ENCODE results near the gene YJEFN3. TPM values are rescaled to one million over a fixed set of nuclear protein-coding genes. Genes with fewer than 3 reads are reported as not detected.

Gene YJEFN3
- total and polyA plus RNA-seq, 2 of the 8 experiments (the other 6 are each of a cell fraction or from before 2014, with no cell fraction given), result 5.7 to 9.4 TPM

GRCh38 chr19:19584356-19584755, 55.6 kb downstream of the YJEFN3 start:
- WGBS, 2 experiments (ENCODE audit: extremely low coverage in 1 of 2, insufficient coverage in 1 of 2, insufficient read length in 1 of 2, insufficient replicate concordance in 2 of 2, low coverage in 1 of 2, low lambda C conversion rate in 2 of 2, missing lambda C conversion rate in 1 of 2), result 95% methylated on average over 6 of the region's 6 CpGs; no CpG with 5 or more reads in 1 of the 2 experiments
- Histone ChIP-seq H2BK5ac (ENCODE audit: low read depth, low read length) (no peak overlapping the region), H4K20me1 (replicated peaks in 1 of 2; ENCODE audit: control insufficient read depth in 1 of 2, insufficient read depth in 2 of 2, low read length in 2 of 2) (peaks cover 0 to 2% of the 10 kb centered on the region in 2 experiments), H3K79me2 (ENCODE audit: control insufficient read depth in 1 of 2, insufficient read depth in 2 of 2, low read length in 2 of 2) (no peaks in the 10 kb centered on the region), H3K18ac (ENCODE audit: extremely low read depth, low read length) (no peak overlapping the region), H4K8ac (ENCODE audit: extremely low read depth, insufficient read depth, low read length) (no peak overlapping the region), H3K4me1 (replicated peaks in 1 of 4; ENCODE audit: control insufficient read depth in 3 of 4, insufficient read depth in 4 of 4, low read length in 3 of 4) (peaks cover 0 to 2% (median 0%) of the 10 kb centered on the region in 4 experiments; a peak in 1 of 7 replicates), H3K9me3 (ENCODE audit: insufficient read depth in 2 of 2, low read depth in 1 of 2, low read length in 1 of 2) (no peaks in the 10 kb centered on the region), H2BK12ac (ENCODE audit: low read depth, low read length) (no peak overlapping the region), H4K5ac (ENCODE audit: insufficient read length, low read depth, low read length) (no peak overlapping the region), H2BK20ac (ENCODE audit: low read length) (no peak overlapping the region), H3K9ac (replicated peaks in 1 of 4; ENCODE audit: extremely low read depth in 1 of 4, low read depth in 3 of 4, low read length in 3 of 4) (no peak overlapping the region), H3K4me2 (ENCODE audit: insufficient read depth in 1 of 2, low read depth in 2 of 2, low read length in 2 of 2) (no peak overlapping the region), H4K91ac (replicated peaks; ENCODE audit: insufficient read length, low read length) (no peak overlapping the region), H2BK15ac (ENCODE audit: low read length) (no peak overlapping the region), H3K4me3 (ENCODE audit: extremely low read depth in 1 of 4, insufficient read depth in 2 of 4, low read depth in 3 of 4, low read length in 4 of 4) (no peak overlapping the region), H3K36me3 (ENCODE audit: control insufficient read depth in 2 of 4, insufficient read depth in 4 of 4, low read length in 3 of 4) (no peaks in the 10 kb centered on the region), H3K14ac (ENCODE audit: insufficient read length) (no peak overlapping the region), H2AFZ (ENCODE audit: low read length) (no peak overlapping the region), H3K56ac (replicated peaks; ENCODE audit: insufficient read length, low read depth, low read length) (no peak overlapping the region), H3K27ac (ENCODE audit: low read depth, low read length) (no peak overlapping the region), H3K27me3 (replicated peaks in 1 of 4; ENCODE audit: control insufficient read depth in 3 of 4, extremely low read depth in 1 of 4, insufficient read depth in 3 of 4, low read length in 3 of 4) (no peaks in the 10 kb centered on the region; a peak in 1 of 7 replicates), H2AK5ac (ENCODE audit: low read depth, low read length) (no peak overlapping the region), H3K79me1 (ENCODE audit: low read depth, low read length) (no peaks in the 10 kb centered on the region), H3K23me2 (ENCODE audit: low read depth, low read length) (no peaks in the 10 kb centered on the region), H2BK120ac (replicated peaks; ENCODE audit: low read depth, low read length) (no peak overlapping the region), H3K4ac (replicated peaks; ENCODE audit: insufficient read length, low read depth, low read length) (no peak overlapping the region), H3K23ac (ENCODE audit: insufficient read length) (no peak overlapping the region)
- POLR2A ChIA-PET (ENCODE audit: partially characterized antibody), result no interaction called here
- no peak for DNase-seq (ENCODE audit: low read depth in 1 of 2, low spot score in 2 of 2)
- CTCF ChIA-PET (ENCODE audit: partially characterized antibody), result interaction anchor here (0.6 to 11.1 kb wide), 9 partner anchors 11 to 66 kb away, joined by 3 to 101 read pairs (median 4); partner anchors contain the start of gene GMIP
- no peak for FAIRE-seq
- TF ChIP-seq SAP30 (IDR thresholded peaks at IDR 0.05; ENCODE audit: insufficient read depth, insufficient replicate concordance, low read length), result no peak
- TF ChIP-seq TAF1 (IDR thresholded peaks at IDR 0.05; ENCODE audit: low read depth, low read length), result no peak
- no peak for TF ChIP-seq CEBPB (IDR thresholded peaks at IDR 0.05; ENCODE audit: low read depth, low read length)
- TF ChIP-seq NRF1 (IDR thresholded peaks at IDR 0.05; ENCODE audit: low read depth, low read length), result no peak
- TF ChIP-seq YY1 (IDR thresholded peaks at IDR 0.05; ENCODE audit: low read depth, low read length), result no peak
- no peak for TF ChIP-seq CBX5 (IDR thresholded peaks at IDR 0.05; ENCODE audit: low read depth, low read length)
- TF ChIP-seq PHF8 (conservative IDR thresholded peaks at IDR 0.05; ENCODE audit: low read depth, low read length), result no peak
- no peak for TF ChIP-seq SRF (IDR thresholded peaks at IDR 0.05; ENCODE audit: low read depth, low read length)
- no peak for TF ChIP-seq RNF2 (IDR thresholded peaks at IDR 0.05; ENCODE audit: borderline replicate concordance, low read depth, low read length, missing control alignments, poor library complexity, severe bottlenecking)
- no peak for TF ChIP-seq EZH2 (IDR thresholded peaks at IDR 0.05; ENCODE audit: low read depth, low read length, severe bottlenecking)
- TF ChIP-seq SIX5 (IDR thresholded peaks at IDR 0.05; ENCODE audit: low read depth, low read length), result no peak
- no peak for TF ChIP-seq CBX8 (IDR thresholded peaks at IDR 0.05; ENCODE audit: borderline replicate concordance, low read depth, low read length)
- no peak for TF ChIP-seq BRCA1 (IDR thresholded peaks at IDR 0.05; ENCODE audit: low read depth, low read length)
- no peak for TF ChIP-seq TBP (IDR thresholded peaks at IDR 0.05; ENCODE audit: low read depth, low read length)
- TF ChIP-seq RXRA (IDR thresholded peaks at IDR 0.05; ENCODE audit: insufficient read depth, low read depth, low read length), result no peak

Data from H1 (cell line).